GM12864 (cell line): ENCODE data around the gene ZNF497.

Experiments used
- DNase-seq: peaks from one replicate; pipeline ENCODE4 v3.0.0-alpha.2; 2011; ENCODE audit warnings: low read depth
- H3K4me3 ChIP-seq: 2 replicates; pipeline ENCODE4 v1.5.1; 2011; ENCODE audit warnings: mild to moderate bottlenecking, low read depth, low read length, control low read depth
- TF ChIP-seq, protein P1 (sequence below): IDR thresholded peaks from 2 replicates; pipeline ENCODE4 v1.5.1; 2011; ENCODE audit warnings: low read depth, mild to moderate bottlenecking, moderate library complexity, low read length, control low read depth, inconsistent platforms; ENCODE audit errors: missing control alignments

Gene ZNF497

DNA sequence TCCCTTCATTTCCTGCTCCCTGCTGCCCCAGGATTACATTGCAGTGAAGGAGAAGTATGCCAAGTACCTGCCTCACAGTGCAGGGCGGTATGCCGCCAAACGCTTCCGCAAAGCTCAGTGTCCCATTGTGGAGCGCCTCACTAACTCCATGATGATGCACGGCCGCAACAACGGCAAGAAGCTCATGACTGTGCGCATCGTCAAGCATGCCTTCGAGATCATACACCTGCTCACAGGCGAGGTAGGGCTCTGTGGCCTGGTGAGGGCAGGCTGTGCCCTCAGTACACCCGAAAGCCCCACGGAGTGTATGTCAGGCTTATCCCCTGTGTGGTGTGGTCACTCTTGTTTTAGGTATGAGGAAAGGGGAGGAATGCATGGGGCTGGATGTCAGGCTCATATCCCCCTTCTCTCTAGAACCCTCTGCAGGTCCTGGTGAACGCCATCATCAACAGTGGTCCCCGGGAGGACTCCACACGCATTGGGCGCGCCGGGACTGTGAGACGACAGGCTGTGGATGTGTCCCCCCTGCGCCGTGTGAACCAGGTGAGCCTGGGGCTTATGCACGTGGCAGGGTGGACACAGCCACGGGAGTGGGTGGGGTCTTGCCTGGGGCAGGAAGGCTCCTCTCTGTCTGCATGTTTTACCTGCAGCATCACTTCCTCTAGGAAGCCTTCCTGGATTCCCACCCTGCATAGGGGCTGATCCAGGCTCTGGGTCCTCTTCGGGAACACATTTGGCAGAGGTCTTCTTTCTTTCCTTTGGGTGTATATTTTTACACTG lies 30.6 kb upstream of the ZNF497 start:
- no peak overlapping the region for H3K4me3 ChIP-seq
- no peak for DNase-seq
- TF ChIP-seq, protein P1, sequence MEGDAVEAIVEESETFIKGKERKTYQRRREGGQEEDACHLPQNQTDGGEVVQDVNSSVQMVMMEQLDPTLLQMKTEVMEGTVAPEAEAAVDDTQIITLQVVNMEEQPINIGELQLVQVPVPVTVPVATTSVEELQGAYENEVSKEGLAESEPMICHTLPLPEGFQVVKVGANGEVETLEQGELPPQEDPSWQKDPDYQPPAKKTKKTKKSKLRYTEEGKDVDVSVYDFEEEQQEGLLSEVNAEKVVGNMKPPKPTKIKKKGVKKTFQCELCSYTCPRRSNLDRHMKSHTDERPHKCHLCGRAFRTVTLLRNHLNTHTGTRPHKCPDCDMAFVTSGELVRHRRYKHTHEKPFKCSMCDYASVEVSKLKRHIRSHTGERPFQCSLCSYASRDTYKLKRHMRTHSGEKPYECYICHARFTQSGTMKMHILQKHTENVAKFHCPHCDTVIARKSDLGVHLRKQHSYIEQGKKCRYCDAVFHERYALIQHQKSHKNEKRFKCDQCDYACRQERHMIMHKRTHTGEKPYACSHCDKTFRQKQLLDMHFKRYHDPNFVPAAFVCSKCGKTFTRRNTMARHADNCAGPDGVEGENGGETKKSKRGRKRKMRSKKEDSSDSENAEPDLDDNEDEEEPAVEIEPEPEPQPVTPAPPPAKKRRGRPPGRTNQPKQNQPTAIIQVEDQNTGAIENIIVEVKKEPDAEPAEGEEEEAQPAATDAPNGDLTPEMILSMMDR, result no peak

DNA sequence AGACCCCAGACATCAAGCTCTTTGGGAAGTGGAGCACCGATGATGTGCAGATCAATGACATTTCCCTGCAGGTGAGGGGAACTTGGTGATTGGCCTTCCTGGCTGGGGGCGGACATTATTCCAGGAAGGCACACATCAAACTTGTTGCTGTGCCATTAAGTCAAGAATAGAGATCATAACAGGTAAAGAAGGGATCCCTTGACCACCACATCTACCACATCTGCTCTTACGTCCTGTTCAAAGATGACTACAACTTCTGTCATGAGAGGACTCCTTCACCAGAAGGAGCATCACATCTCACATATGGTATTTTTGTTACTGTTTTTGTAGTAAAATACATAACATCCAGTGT lies 25.6 kb upstream of the ZNF497 start:
- peak overlapping the region; percentile 88 for H3K4me3 ChIP-seq

DNA sequence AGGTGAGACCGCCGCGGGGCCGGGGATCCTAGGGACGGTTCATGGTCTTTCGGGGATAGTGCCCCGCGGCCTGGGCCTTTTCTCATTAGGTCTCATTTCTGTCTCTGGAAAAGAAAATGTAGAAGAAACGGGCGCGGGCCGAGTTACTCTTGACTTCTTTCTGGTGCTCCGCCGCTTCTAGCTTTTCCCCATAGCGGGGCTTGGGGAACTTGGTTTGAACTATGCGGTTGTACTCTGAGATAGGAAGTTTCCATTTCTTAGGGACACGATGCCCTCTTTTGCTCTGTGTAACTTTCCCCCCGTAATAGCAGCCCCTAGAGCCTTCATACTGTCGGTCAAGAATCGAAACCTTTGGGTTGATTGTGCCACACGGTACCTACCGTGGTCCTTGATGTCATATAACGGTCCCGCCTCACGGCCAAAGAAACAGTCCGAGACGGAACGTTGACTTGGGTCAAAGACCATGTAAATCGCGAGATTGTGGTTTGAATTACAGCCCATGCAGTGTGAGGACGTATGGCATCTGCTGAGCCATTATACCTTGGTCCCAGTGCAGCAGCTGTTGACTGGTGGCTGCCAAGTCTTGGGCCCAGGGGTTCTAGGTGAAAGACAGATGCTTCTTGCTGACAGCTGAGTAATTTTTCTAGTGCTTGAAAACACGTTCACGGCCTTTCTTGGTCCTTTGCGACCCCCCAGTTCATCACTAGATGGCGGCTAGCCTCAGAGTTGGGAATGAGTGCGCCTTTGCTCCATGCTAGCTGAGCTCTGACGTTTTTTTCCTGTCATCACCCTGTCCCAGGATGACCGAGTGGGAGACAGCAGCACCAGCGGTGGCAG lies 25.0 kb upstream of the ZNF497 start:
- peak overlapping the region; percentile 88 for H3K4me3 ChIP-seq
- no peak for DNase-seq
- TF ChIP-seq, protein P1, result no peak

More for the DNA sequence above, 25.6 kb upstream of the ZNF497 start:
- no peak for DNase-seq
- TF ChIP-seq, protein P1, result no peak

DNA sequence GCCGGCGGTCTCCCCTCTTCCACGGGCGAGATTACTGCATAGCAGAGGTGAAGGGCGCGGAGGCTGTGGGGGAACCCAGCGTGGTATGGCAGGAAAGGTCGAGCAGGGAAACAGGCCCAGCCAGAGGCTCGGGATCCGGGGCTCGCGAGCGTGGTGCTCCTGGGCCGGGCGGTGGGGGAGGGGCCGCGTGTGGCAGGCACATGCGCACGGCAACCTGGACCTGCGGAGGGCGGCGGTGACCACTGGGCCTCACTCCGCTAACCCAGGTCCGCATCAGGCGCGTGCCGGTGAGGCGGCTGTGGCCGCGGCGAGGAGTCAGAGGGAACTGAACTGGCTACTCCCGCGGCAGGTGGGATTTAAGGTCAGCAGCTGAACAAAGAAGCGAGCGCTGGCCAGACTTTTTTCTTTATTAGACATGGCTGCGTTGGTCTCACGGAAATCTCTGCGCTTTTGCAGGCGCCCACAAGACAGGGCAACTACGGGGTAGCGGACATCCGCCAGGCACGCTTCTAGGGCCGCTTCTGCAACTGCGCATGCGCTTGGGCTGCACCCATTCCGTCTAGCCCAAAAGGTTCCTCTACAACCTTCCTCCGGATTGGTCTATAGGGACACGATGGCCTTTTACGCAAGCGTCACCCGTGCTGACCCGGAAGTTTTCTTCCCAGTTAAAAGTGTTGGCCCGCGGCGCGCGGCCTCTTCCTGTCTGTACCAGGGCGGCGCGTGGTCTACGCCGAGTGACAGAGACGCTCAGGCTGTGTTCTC lies 24.2 kb upstream of the ZNF497 start, which contains the start of gene RPS5:
Gene RPS5 (plus strand): TSS at position 694 of the 762 bp plus-strand sequence. CDS start 869 bp downstream, outside the sequence.
- DNase-seq, result peak; percentile 99
- TF ChIP-seq, protein P1, result no peak
- peak within 1 kb of the TSS; percentile 88 for H3K4me3 ChIP-seq

DNA sequence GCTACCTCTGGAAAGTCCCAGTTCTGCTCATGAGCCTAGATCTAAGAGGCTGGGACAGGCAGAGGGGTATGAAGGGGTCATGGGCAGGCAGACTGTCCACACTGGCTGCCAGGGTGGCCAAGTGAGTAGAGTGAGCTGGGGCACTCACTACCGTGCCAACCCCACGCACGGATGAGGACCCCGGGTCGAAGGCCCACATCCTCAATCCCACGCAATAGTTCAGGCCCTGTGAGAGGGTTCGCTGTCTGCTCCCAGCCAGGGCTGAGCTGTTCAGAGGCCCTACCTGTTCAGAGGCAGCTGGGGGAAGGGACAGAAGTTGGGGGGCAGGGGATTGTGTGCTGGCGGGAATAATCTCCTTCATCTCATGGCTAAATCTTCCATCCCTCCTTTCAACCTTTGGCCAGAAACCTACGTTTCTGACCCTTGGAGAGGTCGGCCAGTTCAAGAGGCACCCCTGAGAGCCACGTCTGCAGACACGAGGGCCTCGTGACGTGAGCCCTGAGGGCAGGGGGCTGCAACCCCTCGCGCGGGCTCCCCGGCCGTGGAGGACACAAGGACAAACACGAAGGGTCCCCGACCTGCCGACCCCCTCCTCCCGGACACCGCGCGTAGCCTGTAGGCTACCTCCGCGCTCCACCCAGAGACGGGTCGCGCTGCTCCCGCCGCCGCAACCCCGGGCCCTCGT lies 23.5 kb upstream of the ZNF497 start:
- TF ChIP-seq, protein P1, result no peak
- H3K4me3 ChIP-seq, result peak overlapping the region; percentile 88
- DNase-seq, result no peak

DNA sequence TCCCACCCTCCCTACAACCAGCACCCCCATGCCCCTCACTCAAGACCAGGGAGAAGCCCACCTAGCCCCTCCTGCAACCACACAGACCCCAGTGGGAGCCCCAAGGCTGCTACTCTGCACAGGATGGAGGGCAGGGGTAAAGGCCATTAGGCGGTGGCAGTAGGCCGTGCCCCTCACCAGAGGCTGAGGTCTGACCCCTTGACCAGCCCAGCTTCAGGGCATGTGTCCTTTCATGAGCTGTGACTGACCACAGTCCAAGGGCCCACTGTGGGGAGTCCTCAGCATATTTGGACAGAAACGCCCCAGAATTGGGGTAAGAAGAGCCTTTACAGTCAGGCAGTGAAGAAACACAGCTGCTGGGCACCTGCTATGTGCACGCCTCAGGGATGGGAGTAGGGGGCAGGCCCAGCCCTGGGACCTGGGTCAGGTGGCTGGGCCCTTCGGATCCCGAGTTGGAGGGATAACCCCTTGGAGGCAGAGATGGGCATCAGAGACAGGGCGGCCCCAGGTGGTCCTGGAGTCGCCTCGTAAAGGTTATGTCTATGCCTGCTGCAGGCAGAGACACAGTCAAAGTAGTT lies 22.9 kb upstream of the ZNF497 start:
- no peak for DNase-seq

More for the DNA sequence above, 22.9 kb upstream of the ZNF497 start:
- H3K4me3 ChIP-seq, result peak overlapping the region; percentile 88
- TF ChIP-seq, protein P1, result no peak
